DMS79 treated with DMSO at 0.1 percent for 48 hours (cell line): ENCODE measurements around the gene GALNT2.

ENCODE experiments used
- DNase-seq: peaks from one replicate; lab custom pipeline; 2025; lab: John Stamatoyannopoulos, UW

The GALNT2 gene

DNA sequence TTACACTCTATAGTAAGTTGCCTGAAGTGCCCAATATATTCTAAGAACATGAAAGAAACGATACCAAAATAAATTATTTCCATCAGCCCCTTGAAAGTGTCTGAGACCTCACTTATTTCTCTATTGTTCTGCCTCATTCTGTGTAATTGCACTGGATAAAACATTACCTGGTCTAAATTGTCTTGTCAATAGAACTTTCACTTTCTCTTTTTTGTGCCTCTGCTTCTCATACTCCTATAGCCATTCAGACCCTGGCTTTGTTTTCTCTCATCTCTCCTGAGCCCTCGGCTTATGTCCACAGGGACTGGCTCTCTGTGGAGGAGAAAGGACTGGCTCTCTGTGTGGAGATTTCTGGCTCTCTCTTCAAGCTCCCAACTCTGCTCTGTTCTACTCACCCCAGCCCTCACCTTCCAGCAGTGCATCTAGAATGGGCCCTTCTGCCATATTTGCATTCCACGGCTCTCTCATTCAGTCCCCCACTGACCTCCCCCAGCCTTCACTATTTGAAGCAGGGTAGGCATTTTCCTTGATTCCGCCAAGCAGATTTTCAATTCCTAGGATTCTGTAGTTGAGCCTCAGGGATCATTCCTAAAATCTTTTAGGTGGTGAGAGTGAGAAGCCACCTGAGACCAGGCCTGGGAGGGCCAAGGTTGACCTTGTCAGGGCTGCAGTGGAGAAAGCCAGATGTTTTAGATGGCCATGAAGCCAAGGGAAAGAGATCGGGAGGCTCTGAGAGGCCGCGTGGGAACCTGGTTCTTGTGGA is 15.9 kb upstream of the GALNT2 start:
- no peak for DNase-seq

DNA sequence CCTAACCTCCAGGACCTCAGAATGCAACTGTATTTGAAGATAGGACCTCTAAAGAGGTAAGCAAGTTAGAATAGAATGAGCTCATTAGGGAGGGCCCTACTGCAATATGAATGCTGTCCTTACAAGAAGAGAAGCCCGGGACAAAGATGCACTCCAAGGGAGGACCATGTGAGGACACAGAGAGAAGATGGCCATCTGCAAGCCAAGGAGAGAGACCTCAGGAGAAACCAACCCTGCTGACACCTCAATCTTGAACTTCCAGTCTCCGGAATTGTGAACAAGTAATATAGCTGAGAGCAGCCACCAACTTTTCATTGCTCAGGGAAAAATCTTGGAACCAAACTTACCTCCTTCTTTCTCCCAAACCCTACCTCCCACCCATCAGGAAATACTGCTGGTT is 15.0 kb upstream of the GALNT2 start:
- DNase-seq, result no peak

DNA sequence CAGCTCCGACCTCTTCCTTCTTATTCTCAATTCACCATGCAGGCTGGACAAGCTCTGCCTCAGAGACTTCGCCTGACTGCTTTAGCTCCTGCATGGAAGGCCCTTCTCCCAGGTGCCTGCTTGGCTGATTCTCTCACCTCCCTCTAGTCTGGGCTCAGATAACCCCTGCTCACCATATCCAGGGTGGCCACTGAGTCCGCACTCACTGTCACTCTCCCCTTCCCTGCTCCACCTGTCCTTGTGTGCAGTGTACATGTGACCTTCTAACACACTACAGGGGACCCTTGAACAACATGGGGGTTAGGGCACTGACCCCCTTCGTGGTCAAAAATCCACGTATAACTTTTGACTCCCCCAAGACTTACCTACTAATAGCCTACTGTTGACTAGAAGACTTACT is 14.4 kb upstream of the GALNT2 start:
- DNase-seq, result no peak

DNA sequence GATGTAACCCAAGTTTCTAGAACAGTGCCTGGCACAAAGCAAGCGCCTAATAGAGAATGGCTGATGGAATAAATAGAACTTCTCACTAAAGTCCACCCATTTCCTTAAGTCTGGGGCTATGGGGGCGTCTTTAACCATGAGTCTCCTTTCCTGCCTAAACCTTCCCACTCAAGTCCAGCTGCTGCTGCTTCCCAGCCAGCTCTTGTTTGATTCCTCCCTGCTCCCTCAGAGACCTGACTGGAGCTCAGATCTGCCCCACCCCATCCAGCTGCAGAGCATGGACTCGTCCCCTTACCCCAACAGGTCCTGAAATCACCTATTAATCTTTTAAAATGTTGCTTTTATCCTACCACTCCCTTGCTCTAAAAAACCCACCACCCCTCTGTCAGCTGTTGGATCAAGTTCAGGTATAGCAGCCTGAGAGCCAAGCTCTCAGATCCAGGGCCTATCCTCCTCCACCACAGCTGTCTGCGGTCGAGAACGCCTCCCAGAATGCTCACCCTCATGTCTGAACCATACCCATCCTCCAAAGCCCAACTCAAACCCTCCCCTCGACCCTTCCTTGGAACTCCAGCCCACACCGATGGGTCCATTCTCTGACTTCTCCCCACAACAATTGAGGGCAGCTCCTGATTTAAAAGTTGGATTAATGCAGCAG is 12.8 kb upstream of the GALNT2 start:
- no peak for DNase-seq

DNA sequence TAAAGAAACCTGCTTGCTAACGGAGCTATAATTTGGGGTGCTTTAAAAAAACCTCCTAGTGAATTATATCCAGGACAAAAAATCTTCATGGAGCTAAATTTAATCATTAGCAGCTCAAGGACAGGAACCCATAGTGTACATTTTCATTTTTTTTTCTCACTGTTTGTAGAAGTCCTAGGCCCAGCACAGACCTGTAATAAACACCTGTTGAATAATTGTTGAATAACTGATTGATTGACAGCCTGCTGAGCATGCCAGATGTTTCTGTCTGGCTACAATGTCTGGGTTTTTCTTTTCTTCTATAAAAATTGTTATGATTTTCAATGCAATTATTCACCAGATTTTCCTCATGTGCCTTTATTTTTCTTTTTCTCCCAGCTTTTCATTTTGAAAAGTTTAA is 10.9 kb upstream of the GALNT2 start:
- DNase-seq, result no peak

DNA sequence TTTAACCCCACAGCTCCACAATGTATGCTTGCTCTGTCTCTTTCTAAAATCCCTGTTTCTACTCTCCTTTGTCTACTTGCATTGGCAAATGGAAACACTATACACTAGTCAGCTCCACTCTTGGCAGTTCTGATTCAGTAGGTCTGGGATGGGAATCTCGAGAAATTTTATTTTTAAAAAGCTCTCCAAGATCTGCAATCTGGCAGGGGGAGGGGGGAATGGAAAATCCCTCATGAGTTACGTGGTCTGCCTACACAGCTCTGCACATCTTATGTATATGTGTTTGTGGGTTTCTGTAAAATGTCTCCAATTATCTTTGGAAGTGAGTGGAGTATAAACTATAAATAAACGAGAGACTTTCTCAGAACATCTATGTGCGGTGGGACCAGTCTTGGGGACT is 9.9 kb upstream of the GALNT2 start:
- DNase-seq, result no peak

DNA sequence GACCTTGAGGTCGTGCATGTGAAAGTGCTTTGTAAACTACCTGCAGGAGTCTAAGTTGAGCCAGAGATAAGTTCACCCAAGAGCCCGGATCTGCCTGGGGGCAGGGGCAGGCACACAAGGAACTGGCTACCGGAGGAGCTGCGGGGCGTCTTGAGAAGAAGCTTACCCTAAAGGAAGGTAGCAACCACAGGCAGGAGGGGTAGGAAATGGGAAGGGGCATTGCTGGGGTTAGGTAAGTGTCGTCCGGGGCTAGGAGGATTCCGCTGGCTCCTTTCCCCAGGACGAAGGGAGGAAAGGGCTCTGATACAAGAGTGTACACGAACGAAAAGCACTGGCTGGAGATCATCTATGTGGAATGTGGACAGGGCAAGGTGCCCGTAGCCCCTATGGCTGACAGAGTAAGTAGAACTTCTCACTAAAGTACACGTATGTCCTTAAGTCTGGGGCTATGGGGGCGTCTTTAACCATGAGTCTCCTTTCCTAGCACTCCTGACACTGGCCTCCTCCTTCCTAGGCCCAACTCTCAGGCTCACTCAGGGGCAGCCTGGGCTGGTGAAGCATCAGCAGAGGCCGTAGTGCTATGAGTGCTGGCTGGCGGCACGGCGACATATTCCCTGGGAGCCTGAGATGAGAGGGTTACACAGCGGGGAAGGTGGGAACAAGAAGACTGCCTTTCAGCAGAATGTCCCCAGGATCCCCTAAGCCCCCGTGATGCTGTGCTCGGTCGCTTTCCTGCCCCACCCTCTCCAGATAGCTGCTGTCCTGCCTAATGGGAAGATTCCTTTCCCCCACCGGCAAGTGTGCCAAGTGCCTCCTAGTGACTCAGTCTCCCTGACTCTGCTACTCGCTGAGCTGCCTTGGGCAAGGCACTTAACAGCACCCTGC is 9.1 kb upstream of the GALNT2 start:
- DNase-seq, result no peak

DNA sequence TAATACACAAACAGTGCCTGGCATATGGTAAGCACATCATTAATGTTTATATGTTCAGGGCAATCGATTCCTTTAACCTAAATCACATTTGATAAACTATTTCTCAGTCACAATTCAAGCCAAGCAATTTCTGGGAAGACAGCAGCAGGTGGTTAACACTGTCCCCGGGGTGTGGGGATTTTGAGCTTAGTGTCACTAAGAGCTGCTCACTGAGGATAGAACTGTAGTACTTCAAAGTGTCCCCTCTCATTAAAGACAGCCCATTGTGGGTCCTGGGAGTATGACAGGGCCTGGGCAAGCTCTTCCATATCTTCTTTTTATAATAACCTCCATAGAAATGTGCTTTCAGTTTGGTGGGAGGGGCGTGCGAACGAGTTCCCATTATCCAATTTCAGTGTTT is 8.4 kb upstream of the GALNT2 start:
- DNase-seq, result no peak

DNA sequence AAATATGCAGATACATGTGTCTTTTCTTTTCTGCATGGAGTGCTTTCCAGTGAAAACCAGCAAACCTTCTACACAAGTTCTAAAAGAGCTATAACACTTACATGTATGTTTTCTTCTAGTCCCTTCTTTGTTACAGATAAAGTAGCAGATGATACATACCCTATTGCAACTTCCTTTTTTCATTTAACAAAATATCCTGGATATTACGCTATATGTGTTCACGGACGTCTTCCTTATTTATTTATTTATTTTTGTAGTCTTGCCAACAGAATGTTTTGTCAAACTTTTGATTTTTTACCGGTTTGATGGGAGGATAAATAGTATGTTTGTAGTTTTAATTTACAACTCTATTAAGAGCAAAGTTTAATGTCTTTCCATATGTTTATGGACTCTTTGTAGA is 5.2 kb upstream of the GALNT2 start:
- no peak for DNase-seq

DNA sequence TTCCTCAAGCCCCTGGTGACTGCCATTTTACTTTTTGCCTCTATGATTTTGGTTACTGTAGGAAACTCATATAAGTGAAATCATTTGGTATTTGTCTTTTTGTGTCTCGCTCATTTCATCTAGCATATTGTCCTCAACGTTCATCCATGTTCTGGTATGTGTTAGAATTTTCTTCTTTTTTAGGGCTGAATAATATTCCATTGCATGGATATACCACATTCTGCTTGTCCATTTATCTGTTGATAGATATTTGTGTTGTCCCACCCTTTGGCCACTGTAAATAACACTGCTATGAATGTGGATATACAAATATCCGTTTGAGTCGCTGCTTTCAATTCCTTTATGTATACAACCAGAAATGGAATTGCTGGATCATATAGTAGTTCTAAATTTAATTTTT is 4.5 kb upstream of the GALNT2 start:
- no peak for DNase-seq

DNA sequence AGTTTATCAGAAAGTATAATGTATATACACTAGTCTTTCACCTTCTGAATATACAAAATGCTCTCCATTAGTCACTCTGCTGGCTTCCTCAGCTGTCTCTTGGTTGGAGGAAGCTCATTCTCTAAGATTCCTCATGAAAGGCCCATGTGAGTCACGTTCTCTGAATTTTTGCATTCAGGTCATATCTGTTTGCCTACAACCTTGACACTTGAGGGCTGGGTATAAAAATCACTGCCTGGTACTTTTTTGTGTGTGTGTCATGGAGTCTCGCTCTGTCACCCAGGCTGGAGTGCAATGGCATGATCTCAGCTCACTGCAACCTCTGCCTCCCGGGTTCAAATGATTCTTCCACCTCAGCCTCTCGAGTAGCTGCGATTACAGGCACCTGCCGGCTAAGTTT is 2.8 kb upstream of the GALNT2 start:
- DNase-seq, result no peak

DNA sequence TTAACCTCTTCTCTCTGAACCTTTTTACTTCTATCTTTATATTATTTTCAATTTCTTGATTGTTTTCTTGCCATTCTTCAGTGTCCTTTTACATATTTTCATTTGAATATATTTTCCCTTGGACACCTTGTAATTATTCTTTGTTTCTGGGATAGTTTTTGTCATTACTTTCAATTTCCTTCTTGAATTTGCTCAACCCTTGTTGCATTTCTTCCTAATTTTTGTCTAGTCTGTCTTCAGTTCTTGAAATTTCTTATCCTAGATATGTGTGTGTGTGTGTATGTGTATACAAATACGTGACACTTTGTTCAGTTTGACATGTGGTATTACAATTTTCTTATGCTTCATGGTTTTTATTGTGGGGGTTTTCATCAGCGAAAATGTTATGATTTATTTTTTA is 1.9 kb upstream of the GALNT2 start:
- DNase-seq, result no peak

DNA sequence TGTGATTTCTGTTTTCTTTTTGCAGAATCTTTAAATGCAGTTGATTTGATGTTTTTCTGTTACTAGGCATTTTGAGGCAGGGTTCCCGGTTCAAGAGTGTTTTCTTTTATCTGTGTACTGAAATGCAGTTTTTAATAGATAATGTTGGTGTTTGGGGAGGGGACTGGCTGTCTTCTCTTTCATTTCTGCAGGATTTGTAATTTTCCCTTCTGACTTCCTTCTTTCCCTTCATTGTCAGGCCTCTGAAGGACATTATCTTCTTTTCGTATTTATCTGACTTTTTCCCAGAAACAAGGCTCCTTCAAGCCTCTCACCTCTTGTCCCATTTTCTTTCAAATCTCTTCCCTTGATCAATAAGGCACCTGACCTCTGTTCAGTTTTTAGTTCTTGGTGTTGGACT is 1.5 kb upstream of the GALNT2 start:
- no peak for DNase-seq

DNA sequence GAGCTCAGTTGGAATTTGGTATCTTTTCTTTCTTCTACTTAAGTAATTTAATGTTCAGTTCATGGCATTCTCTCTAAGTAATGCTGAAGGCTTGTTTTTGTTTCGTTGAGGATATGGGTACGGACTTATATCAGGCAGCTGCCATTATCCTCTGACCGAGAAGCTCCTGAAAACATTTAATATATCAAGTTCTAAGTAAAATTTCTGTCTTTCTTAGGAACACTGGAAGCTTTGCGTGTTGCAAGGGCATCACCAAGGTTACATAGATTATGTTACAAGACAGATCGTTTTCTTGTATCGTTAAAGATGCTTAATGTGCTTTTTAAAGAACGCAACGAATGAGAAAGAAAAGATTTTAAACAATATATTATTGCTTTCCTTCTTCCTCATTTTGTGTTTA is 1.0 kb upstream of the GALNT2 start:
- DNase-seq, result no peak

DNA sequence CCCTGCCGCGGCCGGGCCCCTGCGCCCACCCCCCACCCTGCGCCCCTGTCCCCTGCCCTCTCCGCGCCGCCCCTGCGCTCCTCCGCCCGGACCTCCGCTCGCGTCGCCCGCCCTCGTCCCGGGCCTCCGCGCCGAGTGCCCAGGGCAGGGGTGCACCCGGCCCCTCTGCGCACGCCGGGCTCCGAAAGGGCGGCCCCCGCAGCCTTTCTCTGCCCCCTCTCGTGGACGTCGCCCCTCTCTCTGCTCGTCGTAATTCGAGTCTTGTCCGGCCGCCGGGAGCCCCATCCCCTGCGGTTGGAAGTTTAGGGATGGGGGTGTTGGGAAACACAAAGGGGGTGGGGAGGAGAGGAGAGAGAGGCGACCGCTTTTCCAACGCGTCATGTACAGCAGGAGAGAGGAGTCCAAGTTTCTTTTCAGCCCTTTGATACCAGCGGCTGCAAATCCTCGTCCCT is 407 bp downstream of the GALNT2 start:
- DNase-seq, result no peak

DNA sequence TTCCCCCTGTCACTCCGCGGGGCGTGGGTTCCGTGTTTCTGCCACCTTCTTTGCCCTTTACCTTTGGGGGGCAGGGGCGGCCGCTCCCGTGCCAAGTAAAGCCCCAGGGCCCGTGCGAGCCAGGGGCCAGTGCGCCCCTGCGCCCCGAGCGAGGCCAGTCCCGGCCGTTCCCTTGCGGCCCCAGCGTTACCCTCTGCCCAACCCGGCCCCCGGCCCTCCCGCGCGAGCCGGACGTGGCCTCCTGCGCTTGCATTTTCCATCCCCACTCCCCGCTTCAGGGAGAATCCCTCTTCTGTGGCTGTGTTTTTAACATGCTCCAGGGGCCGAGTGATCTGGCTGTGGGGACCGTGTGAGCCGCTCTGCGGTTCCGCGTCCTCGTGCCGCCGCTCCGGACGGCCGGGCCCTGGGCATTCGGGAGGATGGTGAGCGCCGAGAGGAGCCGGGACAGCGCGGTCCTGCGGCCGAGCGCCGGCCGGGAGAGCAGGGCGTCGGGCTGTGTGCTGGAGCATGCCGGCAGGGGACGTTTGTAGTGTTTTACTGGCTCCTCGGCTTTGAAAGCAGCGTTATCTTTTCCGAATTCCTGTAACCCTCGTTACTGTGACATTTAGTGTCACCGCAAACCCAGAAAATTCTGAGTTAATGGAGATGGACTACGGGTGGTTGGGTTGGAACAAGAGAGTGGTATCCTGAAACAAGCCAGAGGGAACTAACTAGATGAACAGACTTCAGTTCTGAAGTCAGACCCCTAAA is 1.0 kb downstream of the GALNT2 start:
- DNase-seq, result peak; percentile 20

DNA sequence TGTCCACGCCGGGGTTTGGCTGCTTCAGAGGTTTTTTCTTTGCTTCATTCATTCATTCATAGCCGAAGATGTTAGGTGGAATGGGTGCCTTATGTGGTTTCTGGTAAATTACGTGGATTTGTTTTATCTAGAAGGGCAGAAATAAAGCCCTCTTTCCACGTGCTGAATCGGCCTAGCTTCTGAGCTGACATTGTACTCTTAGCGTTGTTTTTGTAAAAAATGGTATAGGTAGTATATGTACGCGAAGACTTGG is 1.5 kb downstream of the GALNT2 start:
- DNase-seq, result no peak

DNA sequence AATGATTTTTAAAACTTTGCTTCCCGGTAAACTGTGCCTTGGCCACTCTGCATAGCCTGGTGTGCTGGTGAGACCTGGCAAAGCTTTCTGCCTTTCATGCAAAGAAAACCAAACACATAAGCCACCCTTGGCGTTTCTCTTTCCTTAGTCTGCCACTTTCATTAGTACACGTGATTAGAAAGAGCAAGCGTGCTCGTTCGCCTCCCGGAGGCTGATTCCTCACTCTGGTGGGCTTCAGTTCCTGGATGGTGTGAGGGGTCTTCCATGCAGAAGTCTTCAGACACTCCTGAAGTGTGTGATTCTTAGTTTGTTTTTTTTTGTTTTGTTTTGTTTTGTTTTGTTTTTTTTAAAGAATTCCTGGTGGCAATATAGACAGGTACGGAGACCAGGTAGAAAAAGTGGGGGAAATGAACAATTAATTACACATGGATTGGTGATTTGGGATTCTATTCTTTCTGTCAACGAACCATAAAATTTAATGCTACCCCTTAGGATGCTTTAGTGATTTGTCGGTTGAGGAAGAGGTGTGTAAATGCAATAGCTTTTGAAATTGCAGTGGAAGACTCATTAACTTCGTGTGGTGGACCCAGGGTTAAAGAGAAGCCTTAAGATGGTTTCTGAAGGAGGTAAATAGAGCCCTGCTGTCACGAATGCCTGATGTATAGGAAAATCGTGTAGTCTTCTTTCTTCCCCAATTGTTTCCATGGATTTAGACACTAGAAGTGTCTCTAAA is 2.1 kb downstream of the GALNT2 start:
- peak; percentile 38 for DNase-seq

DNA sequence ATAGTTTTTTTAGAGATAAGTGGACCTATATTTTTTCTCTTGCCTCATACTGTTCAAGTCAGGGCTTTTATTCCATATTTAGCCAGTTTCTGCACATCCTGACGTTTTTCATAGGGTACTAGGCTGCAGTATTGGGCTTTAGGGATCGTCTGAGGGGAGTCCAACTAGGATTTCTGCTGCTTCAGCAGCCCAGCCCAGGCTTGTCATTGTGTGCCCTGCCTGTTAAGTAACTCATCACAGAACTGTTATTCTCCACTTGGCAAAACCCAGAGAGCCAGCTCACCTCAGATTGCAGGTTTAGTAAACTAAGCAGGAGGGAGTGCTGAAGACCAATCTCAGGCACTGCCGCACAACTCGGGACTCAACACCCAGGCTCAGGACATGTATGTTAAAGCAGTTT is 2.8 kb downstream of the GALNT2 start:
- peak; percentile 15 for DNase-seq

DNA sequence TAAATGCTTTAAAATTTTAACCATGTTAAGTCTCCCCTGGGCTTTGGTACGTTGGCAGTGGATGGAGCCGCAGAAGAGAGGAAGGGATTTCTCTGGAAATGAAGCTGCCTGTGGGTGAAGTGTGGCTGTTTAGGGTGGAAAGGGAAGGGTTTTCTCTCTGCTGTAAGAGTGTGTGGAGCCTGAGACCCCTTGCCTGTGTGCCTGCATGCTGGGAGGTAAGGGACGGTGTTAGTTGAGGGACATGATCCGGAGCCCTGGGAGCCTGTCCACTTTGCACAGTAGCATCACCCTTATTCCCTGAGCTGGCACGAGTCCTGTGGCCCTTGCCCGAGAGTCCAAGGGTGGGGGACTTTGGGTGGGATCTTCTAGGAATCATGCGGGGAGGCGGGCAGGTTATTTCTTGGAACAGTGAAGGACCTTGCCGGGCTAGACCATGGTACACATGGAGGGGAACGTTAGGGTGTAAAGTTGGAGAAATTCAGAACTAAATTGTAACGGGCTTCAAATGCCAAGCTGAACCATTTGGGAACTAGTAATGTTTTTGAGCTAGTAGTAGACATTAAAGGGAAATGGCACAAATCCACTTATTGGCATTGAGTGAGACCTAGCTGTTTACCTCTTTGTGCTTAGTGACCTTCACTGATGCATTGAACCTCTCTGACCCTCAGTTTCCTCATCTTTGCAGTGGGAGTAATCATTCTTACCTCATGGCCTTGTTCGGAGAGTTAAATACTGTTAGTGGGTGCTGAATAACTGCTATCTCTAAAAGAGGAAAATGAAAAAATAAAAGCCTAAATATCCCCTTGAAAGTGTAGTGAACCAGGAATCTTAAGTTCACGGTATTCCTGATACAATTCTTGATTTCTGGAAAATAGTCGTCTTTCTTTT is 3.5 kb downstream of the GALNT2 start:
- no peak for DNase-seq

DNA sequence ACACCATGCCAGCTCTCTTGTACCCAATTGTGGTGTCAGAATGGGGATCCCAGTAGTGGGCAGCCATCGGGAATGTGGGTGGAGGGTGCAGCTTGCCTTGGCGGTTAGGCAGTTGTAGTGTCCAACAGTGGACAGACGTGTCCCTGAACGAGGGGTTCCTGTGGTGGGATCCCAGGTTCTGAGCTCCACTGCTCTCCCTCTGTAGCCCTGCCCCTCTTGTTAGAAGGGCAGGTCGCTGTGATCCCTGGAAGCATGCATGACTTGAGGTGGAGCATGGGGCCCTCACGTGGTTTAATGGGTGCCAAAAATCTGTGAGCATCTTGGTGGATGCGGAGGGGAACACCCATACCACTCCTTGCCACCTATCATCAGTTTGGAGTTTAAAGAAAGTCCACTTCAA is 4.3 kb downstream of the GALNT2 start:
- no peak for DNase-seq
